Subcutaneous adipose tissue (tissue), 4 donors: ENCODE data around the gene DNAJB12. TPM values are rescaled to one million over a fixed set of nuclear protein-coding genes. Genes with fewer than 3 reads are reported as not detected.

Experiments used
- CTCF ChIP-seq: fragments of 450-650 bp; IDR thresholded peaks from one replicate; pipeline ENCODE4 v1.5.1; 2016; ENCODE audit warnings: low read depth, mild to moderate bottlenecking, control low read depth, antibody characterized with exemption, moderate library complexity
- total RNA-seq, 4 donors: library from RNA; depleted of rRNA; stranded (reverse); fragments of >200 nt; gene quantifications; one replicate each; pipeline ENCODE4 v1.1.0, GENCODE V29; 2016

Gene DNAJB12
- total RNA-seq, 4 donors from 2014 or later = 28.4 to 38.4 (median 33.9) TPM

DNA sequence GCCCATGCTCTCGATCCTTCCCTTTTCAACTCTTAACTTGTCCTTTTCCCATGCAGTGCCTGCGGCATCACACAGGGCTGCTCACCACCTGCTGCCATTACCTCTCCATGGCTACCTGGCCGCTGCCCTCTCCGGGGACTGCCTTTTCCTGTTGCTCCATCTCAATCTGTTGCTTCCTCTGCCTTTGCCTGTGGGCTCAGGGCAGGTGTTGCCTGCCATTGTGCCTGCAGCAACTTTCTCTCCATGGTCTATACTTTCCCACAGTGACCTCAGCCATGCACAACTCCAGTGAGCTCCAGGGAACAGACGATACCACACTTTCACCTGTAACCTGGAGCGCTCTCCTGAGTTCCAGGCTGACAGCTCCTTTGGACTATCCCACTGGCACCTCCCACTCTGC is 3.2 kb downstream of the DNAJB12 start:
- TF ChIP-seq CTCF = no peak

DNA sequence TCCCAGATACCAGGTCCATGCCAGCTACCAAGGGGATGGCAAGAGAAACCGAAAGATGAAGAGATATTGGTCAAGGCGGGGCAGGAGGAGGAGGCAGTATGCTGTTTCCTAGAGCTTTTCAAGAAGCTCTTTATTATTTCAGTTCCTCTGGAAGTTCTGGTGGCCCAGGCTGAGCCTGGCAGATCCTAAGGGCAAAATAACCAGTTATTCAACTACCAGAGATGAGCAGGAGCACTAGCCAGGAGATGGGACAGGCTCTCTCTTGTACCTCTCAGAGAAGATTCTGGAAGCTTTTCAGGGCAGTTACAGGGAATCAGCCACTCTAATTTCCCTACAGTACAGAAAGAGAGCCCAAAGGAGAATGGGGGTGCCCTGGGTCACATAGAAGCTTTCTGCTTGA is 5.3 kb downstream of the DNAJB12 start:
- no peak for TF ChIP-seq CTCF

DNA sequence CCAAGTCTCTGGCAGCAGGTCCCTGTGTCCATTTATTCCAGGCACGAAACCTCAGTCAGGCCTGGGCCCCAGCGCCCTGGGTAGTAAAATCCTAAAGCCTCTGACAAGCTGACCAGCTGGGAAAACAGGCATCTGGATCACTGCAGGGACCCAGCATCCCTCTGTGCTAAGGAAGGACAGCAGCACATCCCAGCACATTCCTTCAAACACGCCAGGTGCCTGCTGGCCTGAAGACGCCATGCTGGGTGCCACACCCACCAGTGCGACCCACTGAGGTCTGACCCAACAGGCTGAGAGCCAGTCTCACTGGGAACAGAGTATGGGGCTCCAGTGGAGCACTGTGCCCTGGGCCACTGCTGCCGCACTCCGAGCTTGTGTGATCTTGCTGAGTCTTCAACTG is 6.4 kb downstream of the DNAJB12 start:
- TF ChIP-seq CTCF = no peak

DNA sequence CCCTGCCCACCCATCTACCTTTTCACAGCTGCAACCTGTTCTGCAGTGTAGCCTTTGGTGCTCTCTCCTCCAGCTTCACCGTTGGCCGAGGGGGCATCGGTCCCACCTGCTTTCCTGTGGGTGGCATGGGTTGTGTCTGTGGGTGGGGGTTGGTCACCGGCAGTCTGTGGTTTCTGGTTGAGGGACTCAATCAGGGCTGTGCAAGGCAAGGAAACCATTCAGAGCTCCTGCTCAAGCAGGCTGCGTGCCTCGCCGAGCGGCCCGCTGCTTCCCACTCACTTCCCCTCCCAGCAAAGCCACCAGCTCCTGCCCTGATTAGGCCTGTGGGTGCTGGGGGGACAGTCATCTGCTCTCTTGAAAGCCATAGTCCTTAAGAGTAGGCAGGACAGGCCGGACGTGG is 9.8 kb downstream of the DNAJB12 start:
- no peak for TF ChIP-seq CTCF

DNA sequence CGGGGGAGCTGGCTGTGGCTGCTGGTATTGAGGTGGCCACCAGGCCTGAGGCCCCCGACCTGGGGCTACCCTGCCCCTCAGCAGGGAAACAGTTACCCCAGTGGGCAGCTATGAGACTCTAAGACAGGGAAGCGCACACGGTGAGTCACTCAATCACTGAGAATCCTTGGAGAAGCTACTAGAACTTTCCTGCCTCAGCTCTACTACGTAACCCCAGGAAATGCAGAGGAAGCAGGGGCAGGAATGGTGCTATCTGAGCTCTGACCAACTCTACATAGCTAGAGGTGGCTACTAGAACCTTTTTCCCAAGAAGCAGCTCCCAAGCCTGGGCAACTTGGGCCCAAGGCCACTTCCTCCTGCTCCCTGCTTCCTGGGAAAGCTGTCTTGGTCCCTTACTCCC is 11.8 kb downstream of the DNAJB12 start:
- no peak for TF ChIP-seq CTCF

GRCh38 chr10:72340510-72341261 is 14.0 kb downstream of the DNAJB12 start:
- TF ChIP-seq CTCF = no peak

DNA sequence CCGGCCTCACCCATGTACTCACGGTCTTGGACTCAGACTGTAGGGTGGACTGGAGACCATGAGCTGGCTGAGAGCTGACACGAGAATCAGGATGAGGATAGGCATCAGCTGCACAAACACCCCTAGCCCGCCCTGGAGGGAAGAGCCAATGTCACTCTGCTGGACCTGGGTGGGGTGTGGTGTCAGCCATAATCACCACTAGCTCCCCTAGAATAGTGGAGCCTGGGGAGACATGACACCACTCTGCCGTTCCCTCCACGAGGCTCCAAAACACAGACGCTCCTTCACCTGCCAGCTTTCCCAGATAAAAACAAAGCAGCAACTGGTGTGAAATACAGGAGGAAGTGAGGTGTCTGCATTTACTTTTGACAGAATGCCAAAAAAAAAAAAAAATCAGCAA is 16.5 kb downstream of the DNAJB12 start:
- no peak for TF ChIP-seq CTCF
